SJSA1 (cell line): ENCODE data around the gene RTN4RL1. TPM values are rescaled to one million over a fixed set of nuclear protein-coding genes. Genes with fewer than 3 reads are reported as not detected.
"Not testable (repeated sequence)": the region's sequence is repeated elsewhere in the genome, so short reads cannot be mapped to it uniquely, and the experiment has no call there.

Experiments
- DNase-seq, 2 experiments: peaks; one replicate each; pipeline ENCODE4 v3.0.0-alpha.2; 2015 to 2020; ENCODE audit warnings: low spot score in 2 of 2, low read depth in 1 of 2
- H3K27ac ChIP-seq: fragments of 250-450 bp; sonication (Bioruptor Pico); 2 replicates; pipeline ENCODE4 v1.5.1; 2020; ENCODE audit warnings: mild to moderate bottlenecking, moderate library complexity
- H3K27me3 ChIP-seq: fragments of 250-450 bp; sonication (Bioruptor Pico); replicated peaks from 2 replicates; pipeline ENCODE4 v1.5.1; 2020; ENCODE audit warnings: mild to moderate bottlenecking, moderate library complexity
- H3K36me3 ChIP-seq: fragments of 250-450 bp; sonication (Bioruptor Pico); 2 replicates; pipeline ENCODE4 v1.5.1; 2020; ENCODE audit warnings: mild to moderate bottlenecking
- H3K4me1 ChIP-seq: fragments of 250-450 bp; sonication (Bioruptor Pico); replicated peaks from 2 replicates; pipeline ENCODE4 v1.6.1; 2021; ENCODE audit warnings: mild to moderate bottlenecking
- H3K4me3 ChIP-seq: fragments of 250-450 bp; sonication (Bioruptor Pico); 2 replicates; pipeline ENCODE4 v1.5.1; 2020; ENCODE audit warnings: mild to moderate bottlenecking
- H3K9me3 ChIP-seq: fragments of 250-450 bp; sonication (Bioruptor Pico); replicated peaks from 2 replicates; pipeline ENCODE4 v1.5.1; 2020; ENCODE audit warnings: mild to moderate bottlenecking
- total RNA-seq: library from RNA; depleted of rRNA; stranded (reverse); fragments of >200 nt; shearing (Covaris generic); gene quantifications from 2 replicates; pipeline ENCODE4 v1.2.3, GENCODE V29; 2014; rRNA removed

RTN4RL1 gene
- total RNA-seq, 1 experiment from 2014 or later, result not detected

DNA sequence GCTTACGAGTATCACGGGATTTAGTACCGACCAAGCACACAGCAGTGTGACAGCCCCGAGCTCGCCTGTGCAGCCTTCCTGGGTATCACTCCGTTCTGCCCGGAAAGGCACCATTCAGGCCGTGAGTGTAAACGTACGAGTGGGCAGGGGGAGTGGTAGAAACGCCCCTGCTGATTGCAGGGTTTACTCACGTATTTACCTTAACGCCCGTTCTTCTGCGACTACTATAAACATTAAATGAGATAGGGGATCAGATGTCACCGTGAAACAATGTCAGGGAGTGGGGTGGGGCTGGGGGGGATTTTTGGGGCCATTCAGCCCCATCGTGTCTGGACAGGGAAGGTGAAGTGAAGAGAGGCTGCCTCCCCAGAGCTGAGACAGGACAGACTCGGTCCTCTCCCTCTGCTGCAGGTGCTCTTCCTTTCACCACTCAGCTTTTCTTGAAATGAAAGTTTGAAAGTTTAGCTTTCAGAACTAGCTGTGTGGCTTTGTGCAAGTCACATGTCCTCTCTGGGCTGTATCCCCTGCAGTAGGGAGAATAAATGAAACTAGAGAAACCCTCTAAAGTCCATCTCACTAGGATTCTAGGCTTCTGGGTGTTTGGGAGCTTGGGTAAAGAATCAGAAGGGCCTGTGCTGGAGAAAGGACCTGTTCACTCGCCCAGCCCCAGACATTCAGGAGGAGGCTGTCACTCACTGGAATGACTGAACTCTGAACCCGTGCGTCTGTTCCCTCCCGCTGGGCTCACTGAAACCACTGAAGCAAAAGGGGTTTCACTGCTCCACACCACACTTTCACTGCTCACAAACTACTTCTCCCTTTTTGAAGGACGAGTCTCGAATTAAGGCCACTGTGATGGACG is 128.7 kb downstream of the RTN4RL1 start:
- peaks cover 63% of the 10 kb centered on the region for H3K36me3 ChIP-seq
- DNase-seq, result no peak
- H3K4me1 ChIP-seq, result no peaks in the 10 kb centered on the region
- no peaks in the 10 kb centered on the region for H3K9me3 ChIP-seq
- no peaks in the 10 kb centered on the region for H3K27me3 ChIP-seq
- no peak overlapping the region for H3K4me3 ChIP-seq
- no peak overlapping the region for H3K27ac ChIP-seq

GRCh38 chr17:1895479-1895878 is 129.7 kb downstream of the RTN4RL1 start:
- not testable (repeated sequence) for H3K9me3 ChIP-seq, H3K27ac ChIP-seq, H3K4me3 ChIP-seq, H3K27me3 ChIP-seq, H3K4me1 ChIP-seq, DNase-seq
- H3K36me3 ChIP-seq, result peaks cover 71% of the 10 kb centered on the region

DNA sequence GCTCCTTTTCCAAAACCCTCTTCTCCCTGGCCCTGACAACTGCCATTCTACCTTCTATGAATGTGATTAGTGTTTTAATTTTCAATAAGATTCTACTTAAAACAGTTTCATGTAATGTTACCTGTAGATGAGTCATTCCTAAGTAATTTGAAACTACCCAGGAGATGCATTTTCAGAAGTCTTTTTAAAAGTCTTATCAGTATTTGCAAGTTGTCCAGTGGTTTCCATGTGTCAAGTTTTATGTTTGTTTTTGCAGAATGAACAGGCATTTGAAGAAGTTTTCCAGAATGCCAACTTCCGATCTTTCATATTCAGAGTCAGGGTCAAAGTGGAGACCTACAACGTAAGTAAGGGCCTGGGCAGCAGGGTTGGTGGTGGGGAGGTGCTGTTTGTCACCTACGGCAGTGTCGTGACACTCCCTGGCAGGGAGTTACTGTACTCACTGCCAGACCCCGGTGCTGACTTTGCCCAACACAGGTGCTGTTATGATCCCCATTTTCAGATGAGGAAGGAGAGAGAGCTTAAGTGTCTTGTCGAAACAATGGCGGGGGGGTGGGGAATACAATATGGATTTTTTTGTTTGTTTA is 130.3 kb downstream of the RTN4RL1 start:
- Histone ChIP-seq H3K9me3 (no peaks in the 10 kb centered on the region), H3K4me3 (no peak overlapping the region), H3K4me1 (no peaks in the 10 kb centered on the region), H3K27me3 (no peaks in the 10 kb centered on the region), H3K36me3 (peaks cover 74% of the 10 kb centered on the region), H3K27ac (no peak overlapping the region)
- no peak for DNase-seq

DNA sequence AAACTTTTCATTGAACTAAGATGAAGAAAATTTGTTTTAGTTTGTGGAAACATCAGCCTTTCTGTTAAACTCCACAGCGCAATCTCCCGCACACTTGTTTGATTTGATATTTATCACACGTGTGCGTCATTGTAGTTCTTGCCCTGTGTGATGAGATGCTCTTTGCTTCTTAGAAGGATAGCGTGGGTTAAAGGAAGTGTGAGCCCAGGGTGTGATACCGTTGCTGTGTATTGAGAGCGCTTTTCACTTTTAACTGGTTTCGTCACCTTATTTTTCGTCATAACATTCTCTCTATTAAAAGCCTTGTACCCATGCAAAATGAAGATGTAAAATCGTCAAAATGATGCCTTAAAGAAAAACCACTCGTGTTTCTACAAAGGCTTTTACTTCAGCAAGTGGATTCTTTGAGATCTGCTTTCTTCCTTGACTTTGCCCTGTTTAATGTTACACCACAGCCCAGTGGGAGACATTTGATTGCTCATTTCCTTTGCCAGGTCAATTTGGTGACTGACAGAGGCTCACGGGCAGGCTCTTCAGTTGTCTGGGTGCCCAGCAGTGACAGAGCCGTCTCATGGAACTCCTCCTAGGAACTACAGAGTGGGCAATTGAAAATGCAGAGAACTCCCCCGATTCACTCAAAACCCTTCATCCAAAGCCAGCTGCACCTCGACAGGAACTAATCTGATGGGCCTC is 134.2 kb downstream of the RTN4RL1 start:
- no peaks in the 10 kb centered on the region for H3K9me3 ChIP-seq
- H3K36me3 ChIP-seq, result peaks cover 75% of the 10 kb centered on the region
- DNase-seq, result no peak
- no peak overlapping the region for H3K4me3 ChIP-seq
- H3K27me3 ChIP-seq, result no peaks in the 10 kb centered on the region
- H3K4me1 ChIP-seq, result no peaks in the 10 kb centered on the region
- H3K27ac ChIP-seq, result no peak overlapping the region

DNA sequence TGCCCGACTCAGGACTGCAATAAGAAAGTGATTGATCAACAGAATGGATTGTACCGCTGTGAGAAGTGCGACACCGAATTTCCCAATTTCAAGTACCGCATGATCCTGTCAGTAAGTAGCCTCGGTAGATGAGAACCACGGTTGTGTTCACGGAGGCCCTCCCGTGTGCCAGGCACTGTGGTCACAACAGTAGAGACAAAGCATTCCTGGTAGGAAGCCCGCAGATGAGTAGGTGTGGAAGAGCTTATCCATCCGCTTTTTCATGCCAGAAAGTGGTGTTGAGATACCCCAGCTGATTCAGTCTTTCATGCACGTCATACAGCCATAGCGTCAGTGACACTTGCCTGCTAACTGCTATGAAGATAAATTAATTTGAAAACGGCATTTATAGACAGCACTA is 136.4 kb downstream of the RTN4RL1 start:
- Histone ChIP-seq H3K9me3 (no peaks in the 10 kb centered on the region), H3K36me3 (peaks cover 79% of the 10 kb centered on the region), H3K4me3 (no peak overlapping the region), H3K4me1 (no peaks in the 10 kb centered on the region), H3K27ac (no peak overlapping the region), H3K27me3 (no peaks in the 10 kb centered on the region)
- no peak for DNase-seq

Other genes with a start within 250 kb of the RTN4RL1 start
- 6.3 and 8.3 TPM in 2 replicates for gene SMYD4, start 195.4 kb downstream of the RTN4RL1 start, total RNA-seq
- 24.2 and 34.3 TPM in 2 replicates for gene RPA1, start 195.3 kb downstream of the RTN4RL1 start, total RNA-seq
- gene DPH1, start 4.8 kb upstream of the RTN4RL1 start, total RNA-seq, result 21.0 and 24.9 TPM in 2 replicates
- gene OVCA2, start 16.7 kb upstream of the RTN4RL1 start, total RNA-seq, result 66.0 and 79.9 TPM in 2 replicates
- gene HIC1, start 29.8 kb upstream of the RTN4RL1 start, total RNA-seq, result 28.8 and 31.3 TPM in 2 replicates